Astrocyte (in vitro differentiated cells and primary cell): Measurements from ENCODE around the gene FAT3. TPM values are rescaled to one million over a fixed set of nuclear protein-coding genes. Genes with fewer than 3 reads are reported as not detected.
A peak's percentile ranks its signal among the peaks of the same experiment; 100 is the strongest.

ENCODE experiments used
- DNase-seq: peaks from one replicate; pipeline ENCODE4 v3.0.0-alpha.2; 2010; ENCODE audit warnings: low read depth
- FAIRE-seq: peaks from 2 replicates; lab custom pipeline; 2011; peaks lifted over from hg19 to GRCh38; lab: Jason Lieb, UNC
- H2AFZ ChIP-seq: 2 replicates; pipeline ENCODE4 v1.6.0; 2012; ENCODE audit warnings: low read depth, low read length, inconsistent platforms
- H3K27ac ChIP-seq: 2 replicates; pipeline ENCODE4 v1.5.1; 2011; ENCODE audit warnings: low read depth, low read length, inconsistent platforms
- H3K27me3 ChIP-seq: 2 replicates; pipeline ENCODE4 v1.6.0; 2011; ENCODE audit warnings: low read length, inconsistent platforms; ENCODE audit not compliant: insufficient read depth
- H3K36me3 ChIP-seq: 2 replicates; pipeline ENCODE4 v1.5.1; 2011; ENCODE audit warnings: low read length, inconsistent platforms; ENCODE audit not compliant: insufficient read depth
- H3K4me1 ChIP-seq: 2 replicates; pipeline ENCODE4 v1.5.1; 2011; ENCODE audit warnings: low read length, inconsistent platforms; ENCODE audit not compliant: insufficient read depth
- H3K4me2 ChIP-seq: 2 replicates; pipeline ENCODE4 v1.6.0; 2012; ENCODE audit warnings: low read length, inconsistent platforms
- H3K4me3 ChIP-seq: 2 replicates; pipeline ENCODE4 v1.5.1; 2011; ENCODE audit warnings: low read depth, mild to moderate bottlenecking, low read length, inconsistent platforms; ENCODE audit not compliant: insufficient read depth
- H3K79me2 ChIP-seq: 2 replicates; pipeline ENCODE4 v1.6.0; 2012; ENCODE audit warnings: mild to moderate bottlenecking, low read length, inconsistent platforms; ENCODE audit not compliant: insufficient read depth
- H3K9ac ChIP-seq: 2 replicates; pipeline ENCODE4 v1.6.0; 2012; ENCODE audit warnings: mild to moderate bottlenecking, low read length, inconsistent platforms
- H3K9me3 ChIP-seq: 2 replicates; pipeline ENCODE4 v1.5.1; 2012; ENCODE audit warnings: low read depth, mild to moderate bottlenecking, low read length, inconsistent platforms; ENCODE audit not compliant: insufficient read depth
- H4K20me1 ChIP-seq: 2 replicates; pipeline ENCODE4 v1.6.0; 2012; ENCODE audit warnings: low read length, inconsistent platforms; ENCODE audit not compliant: insufficient read depth
- H3K27ac Mint-ChIP-seq: one replicate; pipeline ENCODE4 v1.8.0; 2021; ENCODE audit warnings: mild to moderate bottlenecking, mixed read lengths; ENCODE audit not compliant: unreplicated experiment
- H3K27me3 Mint-ChIP-seq: one replicate; pipeline ENCODE4 v1.8.0; 2021; ENCODE audit warnings: low read depth, mixed read lengths; ENCODE audit not compliant: unreplicated experiment
- H3K36me3 Mint-ChIP-seq: one replicate; pipeline ENCODE4 v1.8.0; 2021; ENCODE audit warnings: low read depth, mixed read lengths; ENCODE audit not compliant: unreplicated experiment
- H3K4me1 Mint-ChIP-seq: one replicate; pipeline ENCODE4 v1.8.0; 2021; ENCODE audit warnings: low read depth, mixed read lengths; ENCODE audit not compliant: unreplicated experiment
- H3K4me3 Mint-ChIP-seq: one replicate; pipeline ENCODE4 v1.8.0; 2021; ENCODE audit warnings: mild to moderate bottlenecking, moderate library complexity, mixed read lengths; ENCODE audit not compliant: unreplicated experiment
- H3K9me3 Mint-ChIP-seq: one replicate; pipeline ENCODE4 v1.8.0; 2021; ENCODE audit warnings: mild to moderate bottlenecking, mixed read lengths; ENCODE audit not compliant: unreplicated experiment
- CTCF ChIP-seq: IDR thresholded peaks from 2 replicates; pipeline ENCODE4 v1.5.1; 2011; ENCODE audit warnings: low read depth, mild to moderate bottlenecking, inconsistent platforms, low read length, moderate library complexity; ENCODE audit not compliant: insufficient read depth
- EZH2 ChIP-seq: IDR thresholded peaks from 2 replicates; pipeline ENCODE4 v1.6.1; 2012; ENCODE audit warnings: mild to moderate bottlenecking, low read length, inconsistent platforms; ENCODE audit not compliant: insufficient read depth
- total RNA-seq: library from RNA; stranded (reverse); gene quantifications from 2 replicates; pipeline ENCODE4 v1.2.1, GENCODE V29; 2021

Gene FAT3
- total RNA-seq, 1 donor from 2014 or later = 37.0 TPM

DNA sequence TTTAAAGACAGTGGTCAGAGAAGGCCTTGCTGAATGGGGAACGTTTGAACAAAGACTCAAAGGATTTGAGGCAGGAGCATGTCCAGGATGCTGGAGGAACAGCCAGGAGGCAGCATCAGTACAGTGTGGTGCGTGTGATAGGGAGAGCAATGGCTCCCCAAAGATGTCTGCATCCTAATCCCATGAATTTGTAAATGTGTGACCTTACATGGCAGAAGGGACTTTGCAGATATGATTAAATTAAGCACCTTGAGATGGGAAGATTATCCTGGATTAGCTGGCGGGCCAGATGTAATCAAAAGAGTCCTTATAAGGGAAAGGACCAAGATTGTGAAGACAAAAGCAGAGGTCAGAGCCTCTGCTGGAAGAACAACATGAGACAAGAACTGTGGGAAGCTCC is 24.6 kb upstream of the FAT3 start:
- Mint-ChIP-seq H3K4me3 (no peak overlapping the region), H3K27ac (no peak overlapping the region), H3K4me1 (no peaks in the 10 kb centered on the region), H3K27me3 (no peaks in the 10 kb centered on the region), H3K9me3 (peaks cover 3% of the 10 kb centered on the region), H3K36me3 (no peaks in the 10 kb centered on the region)
- H3K36me3 ChIP-seq = no peaks in the 10 kb centered on the region
- H3K9ac ChIP-seq = no peak overlapping the region
- no peaks in the 10 kb centered on the region for H3K9me3 ChIP-seq
- no peak overlapping the region for H2AFZ ChIP-seq
- no peak overlapping the region for H3K27ac ChIP-seq
- TF ChIP-seq EZH2 (no peak), CTCF (no peak)
- H3K27me3 ChIP-seq = no peaks in the 10 kb centered on the region
- DNase-seq = no peak
- no peak overlapping the region for H3K4me2 ChIP-seq
- FAIRE-seq = no peak
- no peaks in the 10 kb centered on the region for H3K79me2 ChIP-seq
- H4K20me1 ChIP-seq = no peaks in the 10 kb centered on the region
- no peak overlapping the region for H3K4me3 ChIP-seq
- no peaks in the 10 kb centered on the region for H3K4me1 ChIP-seq

DNA sequence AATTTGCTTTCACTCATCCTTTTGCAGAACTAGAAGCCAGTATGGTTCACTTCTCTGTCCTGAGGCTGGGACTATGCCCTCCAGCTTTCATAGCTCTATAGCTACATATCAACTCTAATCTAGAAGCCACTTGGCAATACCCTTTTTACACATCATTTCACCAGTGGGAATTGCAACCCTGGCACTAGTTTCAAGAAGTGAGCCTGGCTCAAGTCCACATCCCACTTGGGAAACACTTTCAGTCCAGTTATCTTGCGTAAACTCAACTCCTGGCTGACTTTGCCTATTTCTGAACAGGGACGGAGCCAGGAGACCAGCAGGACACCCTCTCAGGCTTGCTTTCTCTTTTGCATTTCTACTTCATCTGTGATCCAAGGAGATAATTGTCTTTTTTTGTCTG is 19.9 kb upstream of the FAT3 start:
- FAIRE-seq (no peak), DNase-seq (peak; percentile 12)
- Mint-ChIP-seq H3K36me3 (no peaks in the 10 kb centered on the region), H3K4me1 (no peaks in the 10 kb centered on the region), H3K27ac (no peak overlapping the region), H3K9me3 (peaks cover 3% of the 10 kb centered on the region), H3K27me3 (no peaks in the 10 kb centered on the region), H3K4me3 (no peak overlapping the region)
- Histone ChIP-seq H3K36me3 (no peaks in the 10 kb centered on the region), H2AFZ (no peak overlapping the region), H3K9ac (no peak overlapping the region), H3K27ac (no peak overlapping the region), H3K4me2 (no peak overlapping the region), H3K9me3 (no peaks in the 10 kb centered on the region), H4K20me1 (no peaks in the 10 kb centered on the region), H3K4me1 (no peaks in the 10 kb centered on the region), H3K79me2 (no peaks in the 10 kb centered on the region), H3K27me3 (no peaks in the 10 kb centered on the region), H3K4me3 (no peak overlapping the region)
- TF ChIP-seq EZH2 (no peak), CTCF (no peak)

DNA sequence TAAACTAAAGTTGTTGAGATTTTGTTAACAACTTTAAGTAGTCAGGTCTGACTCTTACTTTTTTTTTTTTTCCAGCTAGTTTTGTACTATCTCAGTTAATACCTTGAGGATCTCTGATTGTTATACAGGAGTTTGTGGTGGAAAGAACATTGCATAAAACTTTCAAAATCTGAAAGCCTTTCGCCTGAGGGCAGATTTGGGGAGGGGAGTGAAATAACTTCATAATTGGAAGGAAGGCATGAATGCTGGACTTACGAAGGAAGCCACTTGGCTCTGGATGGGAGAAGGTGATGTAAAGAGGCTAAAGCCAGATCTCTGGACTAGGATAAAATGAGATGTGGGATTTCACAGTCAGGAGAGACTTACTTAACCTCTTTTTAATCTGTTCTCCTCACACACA is 18.2 kb upstream of the FAT3 start:
- no peak for FAIRE-seq
- Mint-ChIP-seq H3K9me3 (no peaks in the 10 kb centered on the region), H3K36me3 (no peaks in the 10 kb centered on the region), H3K27ac (no peak overlapping the region), H3K4me1 (no peaks in the 10 kb centered on the region), H3K4me3 (no peak overlapping the region), H3K27me3 (no peaks in the 10 kb centered on the region)
- Histone ChIP-seq H4K20me1 (no peaks in the 10 kb centered on the region), H3K9me3 (no peaks in the 10 kb centered on the region), H2AFZ (no peak overlapping the region), H3K79me2 (no peaks in the 10 kb centered on the region), H3K4me2 (no peak overlapping the region), H3K4me3 (no peak overlapping the region), H3K36me3 (no peaks in the 10 kb centered on the region), H3K9ac (no peak overlapping the region), H3K4me1 (no peaks in the 10 kb centered on the region), H3K27ac (no peak overlapping the region), H3K27me3 (no peaks in the 10 kb centered on the region)
- no peak for DNase-seq
- TF ChIP-seq CTCF = no peak
- no peak for TF ChIP-seq EZH2
